HEK293 (cell line): Measurements from ENCODE around the gene GABBR2.

Experiments
- EGR2 ChIP-seq: fragments of 450-650 bp; formaldehyde crosslinking; IDR thresholded peaks from 2 replicates; pipeline ENCODE4 v1.5.1; 2016; ENCODE audit warnings: low read depth, missing biosample characterization, missing genetic modification characterization
- GLIS2 ChIP-seq: fragments of 450-650 bp; formaldehyde crosslinking; IDR thresholded peaks from 2 replicates; pipeline ENCODE4 v1.5.1; 2016; ENCODE audit warnings: missing biosample characterization, missing genetic modification characterization
- KLF8 ChIP-seq: fragments of 450-650 bp; formaldehyde crosslinking; IDR thresholded peaks from 2 replicates; pipeline ENCODE4 v1.5.1; 2016; ENCODE audit warnings: missing biosample characterization, missing genetic modification characterization
- OVOL3 ChIP-seq: fragments of 450-650 bp; formaldehyde crosslinking; IDR thresholded peaks from 2 replicates; pipeline ENCODE4 v1.5.1; 2016; ENCODE audit warnings: missing biosample characterization, missing genetic modification characterization
- YY1 ChIP-seq: fragments of 450-650 bp; formaldehyde crosslinking; IDR thresholded peaks from 2 replicates; pipeline ENCODE4 v1.5.1; 2018; ENCODE audit warnings: missing biosample characterization, missing genetic modification characterization
- ZBTB6 ChIP-seq: fragments of 450-650 bp; formaldehyde crosslinking; IDR thresholded peaks from 2 replicates; pipeline ENCODE4 v1.5.1; 2017; ENCODE audit warnings: missing biosample characterization, missing genetic modification characterization
- ZFHX2 ChIP-seq: fragments of 450-650 bp; formaldehyde crosslinking; conservative IDR thresholded peaks from 2 replicates; pipeline ENCODE4 v1.5.1; 2016; ENCODE audit warnings: missing biosample characterization, missing genetic modification characterization
- ZFP41 ChIP-seq: fragments of 450-650 bp; formaldehyde crosslinking; IDR thresholded peaks from 2 replicates; pipeline ENCODE4 v1.5.1; 2016; ENCODE audit warnings: missing biosample characterization, missing genetic modification characterization, borderline replicate concordance
- ZNF140 ChIP-seq: fragments of 450-650 bp; formaldehyde crosslinking; IDR thresholded peaks from 2 replicates; pipeline ENCODE4 v1.5.1; 2016; ENCODE audit warnings: missing biosample characterization, missing genetic modification characterization
- ZNF18 ChIP-seq: fragments of 450-650 bp; formaldehyde crosslinking; IDR thresholded peaks from 2 replicates; pipeline ENCODE4 v1.5.1; 2016; ENCODE audit warnings: missing biosample characterization, missing genetic modification characterization
- ZNF221 ChIP-seq: fragments of 450-650 bp; formaldehyde crosslinking; IDR thresholded peaks from 2 replicates; pipeline ENCODE4 v1.5.1; 2017; ENCODE audit warnings: missing biosample characterization, missing genetic modification characterization, borderline replicate concordance
- ZNF223 ChIP-seq: fragments of 450-650 bp; formaldehyde crosslinking; IDR thresholded peaks from 2 replicates; pipeline ENCODE4 v1.5.1; 2016; ENCODE audit warnings: missing biosample characterization, missing genetic modification characterization
- ZNF239 ChIP-seq: fragments of 450-650 bp; formaldehyde crosslinking; IDR thresholded peaks from 2 replicates; pipeline ENCODE4 v1.5.1; 2016; ENCODE audit warnings: missing biosample characterization, missing genetic modification characterization
- ZNF248 ChIP-seq: fragments of 450-650 bp; formaldehyde crosslinking; IDR thresholded peaks from 2 replicates; pipeline ENCODE4 v1.5.1; 2017; ENCODE audit warnings: missing biosample characterization, missing genetic modification characterization
- ZNF274 ChIP-seq, 2 experiments: fragments of 200-500 bp in 1 of 2; fragments of 450-650 bp in 1 of 2; sonication (Bioruptor generic) in 1 of 2; formaldehyde crosslinking in 1 of 2; IDR thresholded peaks; 2 replicates each; pipeline versions ENCODE4 v1.5.1 to v1.6.1; 2014 to 2016; ENCODE audit warnings: borderline replicate concordance in 1 of 2, inconsistent platforms in 1 of 2, low read length in 1 of 2, missing biosample characterization in 1 of 2, missing genetic modification characterization in 1 of 2
- ZNF302 ChIP-seq: fragments of 450-650 bp; formaldehyde crosslinking; IDR thresholded peaks from 2 replicates; pipeline ENCODE4 v1.5.1; 2016; ENCODE audit warnings: missing biosample characterization, missing genetic modification characterization, low read depth
- ZNF341 ChIP-seq: fragments of 450-650 bp; formaldehyde crosslinking; IDR thresholded peaks from 2 replicates; pipeline ENCODE4; 2016; ENCODE audit warnings: low read depth, missing biosample characterization, missing genetic modification characterization
- ZNF354C ChIP-seq: fragments of 450-650 bp; formaldehyde crosslinking; IDR thresholded peaks from 2 replicates; pipeline ENCODE4 v1.5.1; 2016; ENCODE audit warnings: missing biosample characterization, missing genetic modification characterization, low read depth, borderline replicate concordance
- ZNF404 ChIP-seq: fragments of 450-650 bp; formaldehyde crosslinking; IDR thresholded peaks from 2 replicates; pipeline ENCODE4 v1.5.1; 2017; ENCODE audit warnings: missing biosample characterization, missing genetic modification characterization
- ZNF449 ChIP-seq: fragments of 450-650 bp; formaldehyde crosslinking; IDR thresholded peaks from 2 replicates; pipeline ENCODE4 v1.5.1; 2017; ENCODE audit warnings: missing biosample characterization, mild to moderate bottlenecking, missing genetic modification characterization, moderate library complexity
- ZNF530 ChIP-seq: fragments of 450-650 bp; formaldehyde crosslinking; IDR thresholded peaks from 2 replicates; pipeline ENCODE4 v1.5.1; 2016; ENCODE audit warnings: low read depth, missing biosample characterization, missing genetic modification characterization
- ZNF560 ChIP-seq: fragments of 450-650 bp; formaldehyde crosslinking; IDR thresholded peaks from 2 replicates; pipeline ENCODE4 v1.5.1; 2017; ENCODE audit warnings: missing biosample characterization, missing genetic modification characterization, borderline replicate concordance
- ZNF621 ChIP-seq: fragments of 450-650 bp; formaldehyde crosslinking; IDR thresholded peaks from 2 replicates; pipeline ENCODE4 v1.5.1; 2017; ENCODE audit warnings: missing biosample characterization, missing genetic modification characterization
- ZNF623 ChIP-seq: fragments of 450-650 bp; formaldehyde crosslinking; IDR thresholded peaks from 2 replicates; pipeline ENCODE4 v1.5.1; 2016; ENCODE audit warnings: missing biosample characterization, missing genetic modification characterization
- ZNF645 ChIP-seq: fragments of 450-650 bp; formaldehyde crosslinking; IDR thresholded peaks from 2 replicates; pipeline ENCODE4; 2016; ENCODE audit warnings: missing biosample characterization, missing genetic modification characterization
- ZNF658 ChIP-seq: fragments of 450-650 bp; formaldehyde crosslinking; IDR thresholded peaks from 2 replicates; pipeline ENCODE4; 2016; ENCODE audit warnings: missing biosample characterization, missing genetic modification characterization
- ZNF701 ChIP-seq: fragments of 450-650 bp; formaldehyde crosslinking; IDR thresholded peaks from 2 replicates; pipeline ENCODE4 v1.5.1; 2016; ENCODE audit warnings: missing biosample characterization, missing genetic modification characterization
- ZNF704 ChIP-seq: fragments of 450-650 bp; formaldehyde crosslinking; IDR thresholded peaks from 2 replicates; pipeline ENCODE4 v1.5.1; 2016; ENCODE audit warnings: missing biosample characterization, missing genetic modification characterization
- ZNF837 ChIP-seq: fragments of 450-650 bp; formaldehyde crosslinking; IDR thresholded peaks from 2 replicates; pipeline ENCODE4 v1.5.1; 2016; ENCODE audit warnings: missing biosample characterization, missing genetic modification characterization
- ZNF843 ChIP-seq: fragments of 450-650 bp; formaldehyde crosslinking; IDR thresholded peaks from 2 replicates; pipeline ENCODE4 v1.5.1; 2016; ENCODE audit warnings: missing biosample characterization, missing genetic modification characterization
- ZSCAN23 ChIP-seq: fragments of 450-650 bp; formaldehyde crosslinking; IDR thresholded peaks from 2 replicates; pipeline ENCODE4 v1.5.1; 2016; ENCODE audit warnings: missing biosample characterization, missing genetic modification characterization
- ZSCAN30 ChIP-seq: fragments of 450-650 bp; IDR thresholded peaks from 2 replicates; pipeline ENCODE4 v1.5.1; 2018; ENCODE audit warnings: missing biosample characterization, mild to moderate bottlenecking, missing genetic modification characterization, moderate library complexity
- ZSCAN5A ChIP-seq: fragments of 450-650 bp; formaldehyde crosslinking; IDR thresholded peaks from 2 replicates; pipeline ENCODE4 v1.5.1; 2016; ENCODE audit warnings: missing biosample characterization, missing genetic modification characterization

GABBR2 gene

GRCh38 chr9:98255578-98256296 is 453.0 kb downstream of the GABBR2 start, which contains the start of gene TBC1D2 (continued):
- TF ChIP-seq ZNF645 (tag by site-specific recombination) (no peak), ZNF621 (tag by site-specific recombination) (no peak), ZNF140 (tag by site-specific recombination) (no peak), ZFHX2 (tag by site-specific recombination) (peak; percentile 19; the same call in 1 of the 2 replicates), ZSCAN30 (tag by site-specific recombination) (no peak), ZFP41 (tag by site-specific recombination) (no peak), ZNF302 (tag by site-specific recombination) (no peak), ZNF221 (tag by site-specific recombination) (no peak), ZNF354C (tag by site-specific recombination) (no peak), ZBTB6 (tag by site-specific recombination) (peak; percentile 20; the same call in 1 of the 2 replicates), KLF8 (tag by site-specific recombination) (peak; percentile 92), ZSCAN23 (tag by site-specific recombination) (no peak), ZSCAN5A (tag by site-specific recombination) (no peak), ZNF404 (tag by site-specific recombination) (no peak), ZNF248 (no peak), ZNF704 (tag by site-specific recombination) (no peak), ZNF18 (tag by site-specific recombination) (no peak), ZNF341 (tag by site-specific recombination) (peak; percentile 80), GLIS2 (tag by site-specific recombination) (peak; percentile 79; the same call in 1 of the 2 replicates), ZNF658 (no peak), ZNF530 (no peak), ZNF239 (tag by site-specific recombination) (no peak), ZNF449 (tag by site-specific recombination) (peak; percentile 85), ZNF843 (tag by site-specific recombination) (no peak; the same call in 1 of the 2 replicates), EGR2 (tag by site-specific recombination) (0 out of 2 replicates have a peak, but pooled peaks have one; percentile 13), ZNF623 (tag by site-specific recombination) (no peak), ZNF223 (no peak), ZNF274 (IDR thresholded peaks at IDR 0.05; ENCODE audit: low read length) (no peak), ZNF274 (tag by site-specific recombination; IDR thresholded peaks at IDR 0.05; ENCODE audit: borderline replicate concordance) (no peak), YY1 (tag by site-specific recombination) (peak; percentile 98), ZNF837 (no peak), ZNF560 (tag by site-specific recombination) (no peak), ZNF701 (tag by site-specific recombination) (no peak), OVOL3 (tag by site-specific recombination) (peak; percentile 68; the same call in 1 of the 2 replicates)
